Hepatocyte (in vitro differentiated cells): Measurements from ENCODE around the gene ATG101. TPM values are rescaled to one million over a fixed set of nuclear protein-coding genes. Genes with fewer than 3 reads are reported as not detected.
A peak's percentile ranks its signal among the peaks of the same experiment; 100 is the strongest.

Source experiments
- DNase-seq: peaks from one replicate; pipeline ENCODE4 v3.0.0-alpha.2; 2016; ENCODE audit warnings: low spot score
- H2AFZ ChIP-seq: fragments of 200-600 bp; sonication (generic); 2 replicates; pipeline ENCODE4 v1.6.0; 2016; ENCODE audit warnings: antibody characterized with exemption, mild to moderate bottlenecking
- H3K27ac ChIP-seq: fragments of 200-600 bp; sonication (generic); 2 replicates; pipeline ENCODE4 v1.5.1; 2016; ENCODE audit warnings: mild to moderate bottlenecking
- H3K27me3 ChIP-seq: fragments of 200-600 bp; sonication (generic); 2 replicates; pipeline ENCODE4 v1.6.1; 2016
- H3K36me3 ChIP-seq: fragments of 200-600 bp; sonication (generic); replicated peaks from 2 replicates; pipeline ENCODE4 v1.5.1; 2016; ENCODE audit warnings: low read depth; ENCODE audit not compliant: insufficient read depth
- H3K4me1 ChIP-seq: fragments of 200-600 bp; sonication (generic); 2 replicates; pipeline ENCODE4 v1.5.1; 2016; ENCODE audit warnings: mild to moderate bottlenecking, moderate library complexity; ENCODE audit not compliant: insufficient read depth
- H3K4me2 ChIP-seq: fragments of 200-600 bp; sonication (generic); 2 replicates; pipeline ENCODE4 v1.6.0; 2016
- H3K4me3 ChIP-seq: fragments of 200-600 bp; sonication (generic); 2 replicates; pipeline ENCODE4 v1.5.1; 2016; ENCODE audit warnings: mild to moderate bottlenecking
- H3K79me2 ChIP-seq: fragments of 200-600 bp; sonication (generic); 2 replicates; pipeline ENCODE4 v1.6.0; 2017; ENCODE audit warnings: mild to moderate bottlenecking
- H3K9me2 ChIP-seq: fragments of 200-600 bp; sonication (generic); replicated peaks from 2 replicates; pipeline ENCODE4 v1.6.0; 2017; ENCODE audit warnings: mild to moderate bottlenecking; ENCODE audit not compliant: insufficient read depth
- H3K9me3 ChIP-seq: fragments of 200-600 bp; sonication (generic); 2 replicates; pipeline ENCODE4 v1.5.1; 2016; ENCODE audit warnings: low read depth, mild to moderate bottlenecking
- H4K20me1 ChIP-seq: fragments of 200-600 bp; sonication (generic); 2 replicates; pipeline ENCODE4 v1.6.0; 2016; ENCODE audit warnings: mild to moderate bottlenecking; ENCODE audit not compliant: insufficient read depth, poor library complexity, severe bottlenecking
- EZH2 ChIP-seq: fragments of 200-600 bp; sonication (generic); IDR thresholded peaks from 2 replicates; pipeline ENCODE4 v1.6.1; 2016; ENCODE audit warnings: antibody characterized with exemption, mild to moderate bottlenecking, borderline replicate concordance
- EZH2phosphoT487 ChIP-seq: fragments of 200-600 bp; sonication (generic); IDR thresholded peaks from one replicate; pipeline ENCODE4 v1.6.1; 2018; ENCODE audit warnings: antibody characterized with exemption, mild to moderate bottlenecking, low read depth, moderate library complexity; ENCODE audit not compliant: unreplicated experiment, severe bottlenecking
- WGBS: methylation state at CpG from one replicate; pipeline ENCODE4 v1.1.6; 2016; ENCODE audit warnings: low lambda C conversion rate; ENCODE audit errors: missing lambda C conversion rate; 5-methylcytosine and 5-hydroxymethylcytosine counted together
- polyA plus RNA-seq: library from polyadenylated mRNA; unstranded; fragments of >200 nt; fragmentation: Nextera tagmentation; extraction: Ambion mirVana; gene quantifications from 2 replicates; pipeline ENCODE4 v1.2.1, GENCODE V29; 2016
- total RNA-seq: library from RNA; depleted of rRNA; stranded (reverse); fragments of >200 nt; gene quantifications from 2 replicates; pipeline ENCODE4 v1.2.3, GENCODE V29; 2014
- TF ChIP-seq, protein P1 (sequence below): fragments of 200-600 bp; sonication (generic); IDR thresholded peaks from 2 replicates; pipeline ENCODE4 v1.5.1; 2016; ENCODE audit warnings: antibody characterized with exemption, mild to moderate bottlenecking; ENCODE audit not compliant: poor library complexity

Gene ATG101
- total and polyA plus RNA-seq, 2 experiments from 2014 or later: 57.7 to 61.6 TPM

DNA sequence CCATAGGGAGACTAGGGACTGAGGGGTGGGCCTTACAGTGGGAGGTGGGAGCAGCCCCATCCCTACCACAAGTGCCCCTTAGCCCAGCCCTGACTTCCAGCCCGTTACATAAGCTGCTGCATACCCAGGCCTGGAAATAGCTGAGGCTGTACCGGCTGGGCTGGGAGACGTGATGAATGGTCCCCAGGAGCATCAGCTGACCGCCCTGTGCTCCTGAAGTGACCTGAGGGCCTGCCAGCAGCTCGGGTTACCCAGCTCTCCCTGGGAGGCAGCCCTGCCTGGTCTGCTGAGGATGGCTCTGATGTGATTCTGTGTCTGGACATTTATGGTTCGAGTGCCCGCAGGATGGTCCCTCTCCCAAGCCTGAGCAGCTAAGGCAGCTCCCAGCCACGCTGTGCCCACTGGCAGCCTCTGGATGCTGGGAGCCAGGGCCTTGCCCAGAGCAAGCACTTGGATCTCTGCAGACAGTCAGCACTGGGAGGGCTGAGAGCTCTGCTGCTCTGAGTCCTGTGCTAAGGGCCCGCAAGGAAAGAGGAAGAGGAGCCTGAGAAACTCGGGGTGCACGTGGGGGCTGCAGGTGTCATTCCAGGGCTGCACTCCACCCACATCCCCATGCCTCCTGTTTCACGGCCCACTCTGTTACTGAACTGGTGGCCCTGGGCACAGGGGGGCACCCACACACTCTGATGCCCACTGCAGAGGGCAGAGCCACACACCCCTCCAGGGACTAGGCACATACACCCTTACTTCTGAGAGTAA is 42.5 kb upstream of the ATG101 start:
- DNase-seq: no peak
- Histone ChIP-seq H3K4me1 (peaks cover 8% of the 10 kb centered on the region), H3K4me3 (no peak overlapping the region), H2AFZ (no peak overlapping the region), H3K9me3 (no peaks in the 10 kb centered on the region), H3K36me3 (no peaks in the 10 kb centered on the region), H3K4me2 (no peak overlapping the region), H3K9me2 (no peaks in the 10 kb centered on the region), H3K79me2 (no peaks in the 10 kb centered on the region), H4K20me1 (no peaks in the 10 kb centered on the region), H3K27me3 (peaks cover 8% of the 10 kb centered on the region), H3K27ac (no peak overlapping the region)
- TF ChIP-seq EZH2: no peak
- no peak for TF ChIP-seq EZH2phosphoT487
- TF ChIP-seq, protein P1, sequence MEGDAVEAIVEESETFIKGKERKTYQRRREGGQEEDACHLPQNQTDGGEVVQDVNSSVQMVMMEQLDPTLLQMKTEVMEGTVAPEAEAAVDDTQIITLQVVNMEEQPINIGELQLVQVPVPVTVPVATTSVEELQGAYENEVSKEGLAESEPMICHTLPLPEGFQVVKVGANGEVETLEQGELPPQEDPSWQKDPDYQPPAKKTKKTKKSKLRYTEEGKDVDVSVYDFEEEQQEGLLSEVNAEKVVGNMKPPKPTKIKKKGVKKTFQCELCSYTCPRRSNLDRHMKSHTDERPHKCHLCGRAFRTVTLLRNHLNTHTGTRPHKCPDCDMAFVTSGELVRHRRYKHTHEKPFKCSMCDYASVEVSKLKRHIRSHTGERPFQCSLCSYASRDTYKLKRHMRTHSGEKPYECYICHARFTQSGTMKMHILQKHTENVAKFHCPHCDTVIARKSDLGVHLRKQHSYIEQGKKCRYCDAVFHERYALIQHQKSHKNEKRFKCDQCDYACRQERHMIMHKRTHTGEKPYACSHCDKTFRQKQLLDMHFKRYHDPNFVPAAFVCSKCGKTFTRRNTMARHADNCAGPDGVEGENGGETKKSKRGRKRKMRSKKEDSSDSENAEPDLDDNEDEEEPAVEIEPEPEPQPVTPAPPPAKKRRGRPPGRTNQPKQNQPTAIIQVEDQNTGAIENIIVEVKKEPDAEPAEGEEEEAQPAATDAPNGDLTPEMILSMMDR: no peak
- WGBS: 81% methylated on average over 12 of the region's 12 CpGs

DNA sequence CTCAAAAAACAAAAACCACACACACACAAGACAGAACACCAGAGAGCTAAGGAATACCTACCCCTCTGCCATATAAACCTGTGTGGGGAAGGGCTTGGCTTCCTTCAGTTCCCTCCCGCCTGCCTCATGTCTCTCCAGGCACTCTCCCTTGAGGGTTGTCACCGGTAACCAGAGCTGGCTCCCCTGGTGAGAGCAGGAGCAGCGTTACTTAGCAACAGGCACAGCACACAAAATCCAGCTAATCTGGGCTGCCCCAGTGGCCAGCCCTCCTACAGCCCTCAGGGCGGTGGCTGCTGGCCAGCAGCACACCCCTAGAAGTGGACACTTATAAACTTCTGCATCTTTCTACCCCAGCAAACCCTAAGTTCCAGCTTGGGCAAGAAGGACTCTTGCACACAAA is 40.1 kb upstream of the ATG101 start:
- peak; percentile 67 for DNase-seq
- no peaks in the 10 kb centered on the region for H3K36me3 ChIP-seq
- no peak overlapping the region for H3K4me3 ChIP-seq
- H3K9me2 ChIP-seq: no peaks in the 10 kb centered on the region
- WGBS: 12% methylated on average over 4 of the region's 4 CpGs
- H3K27me3 ChIP-seq: peaks cover 4% of the 10 kb centered on the region
- H3K9me3 ChIP-seq: no peaks in the 10 kb centered on the region
- no peak overlapping the region for H3K27ac ChIP-seq
- H3K4me2 ChIP-seq: no peak overlapping the region
- peaks cover 10% of the 10 kb centered on the region for H3K4me1 ChIP-seq
- no peak overlapping the region for H2AFZ ChIP-seq
- no peaks in the 10 kb centered on the region for H4K20me1 ChIP-seq
- H3K79me2 ChIP-seq: no peaks in the 10 kb centered on the region
- TF ChIP-seq EZH2phosphoT487 (no peak), EZH2 (no peak)
- TF ChIP-seq, protein P1: no peak

DNA sequence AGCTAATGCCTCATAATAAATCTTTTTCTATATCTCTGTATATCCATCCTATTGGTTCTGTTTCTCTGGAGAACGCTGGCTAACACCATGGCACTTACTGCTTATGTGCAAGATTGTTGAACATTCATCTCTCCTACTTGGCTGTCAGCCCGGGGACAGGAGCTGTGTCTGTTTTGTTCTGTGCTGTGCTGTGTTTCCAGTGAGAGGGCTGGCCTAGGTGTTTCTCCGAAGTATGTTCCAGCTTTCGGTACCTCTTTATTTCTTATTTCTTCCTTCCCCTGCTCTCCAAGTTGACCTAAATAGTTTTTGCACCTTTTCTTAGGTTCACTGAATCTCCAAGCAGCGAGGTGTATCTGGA is 37.4 kb upstream of the ATG101 start:
- 15% methylated on average over 5 of the region's 5 CpGs for WGBS
- no peak for TF ChIP-seq EZH2phosphoT487
- no peak for TF ChIP-seq EZH2
- TF ChIP-seq, protein P1: no peak
- H3K9me2 ChIP-seq: no peaks in the 10 kb centered on the region
- peak; percentile 77 for DNase-seq
- peak overlapping the region; percentile 74 for H3K4me2 ChIP-seq
- H4K20me1 ChIP-seq: no peaks in the 10 kb centered on the region
- no peaks in the 10 kb centered on the region for H3K36me3 ChIP-seq
- no peak overlapping the region for H3K4me3 ChIP-seq
- peak overlapping the region; percentile 19 for H2AFZ ChIP-seq
- peaks cover 10% of the 10 kb centered on the region for H3K4me1 ChIP-seq
- no peaks in the 10 kb centered on the region for H3K79me2 ChIP-seq
- H3K9me3 ChIP-seq: no peaks in the 10 kb centered on the region
- H3K27ac ChIP-seq: peak overlapping the region; percentile 93
- H3K27me3 ChIP-seq: peaks cover 4% of the 10 kb centered on the region
